ENCODE data around the gene MYO3B.

DNA sequence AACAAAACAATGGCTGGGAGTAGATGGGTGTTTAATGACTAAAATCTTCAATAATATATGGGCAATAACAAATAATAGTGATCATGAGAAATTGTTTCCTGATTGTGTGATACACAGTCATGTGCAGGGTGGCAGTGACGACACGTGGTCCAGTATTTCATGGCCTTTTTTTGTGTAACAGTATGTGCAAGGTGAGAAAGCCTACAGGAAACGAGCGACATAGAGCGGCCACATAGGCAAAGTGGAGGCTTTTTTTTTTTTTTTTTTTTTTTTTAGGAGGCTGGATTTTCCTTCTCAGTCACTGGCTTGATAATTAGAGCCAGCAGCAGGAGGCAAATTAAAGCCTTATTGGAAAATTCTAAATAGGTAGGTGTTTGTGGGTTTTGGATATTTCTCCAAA lies 123.7 kb downstream of the MYO3B start:
- TF ChIP-seq TAF1 (IDR thresholded peaks at IDR 0.05; ENCODE audit: borderline replicate concordance, insufficient read depth, low read length) (no peak), SIN3A (IDR thresholded peaks at IDR 0.05; ENCODE audit: borderline replicate concordance, insufficient read depth, low read length) (no peak), POLR2AphosphoS5 (IDR thresholded peaks at IDR 0.05; ENCODE audit: low read depth, low read length) (no peak), FOXP2 (optimal IDR thresholded peaks at IDR 0.05; ENCODE audit: borderline replicate concordance, extremely low read depth, extremely low read length, insufficient read depth) (no peak)
- TF ChIP-seq, protein P1, sequence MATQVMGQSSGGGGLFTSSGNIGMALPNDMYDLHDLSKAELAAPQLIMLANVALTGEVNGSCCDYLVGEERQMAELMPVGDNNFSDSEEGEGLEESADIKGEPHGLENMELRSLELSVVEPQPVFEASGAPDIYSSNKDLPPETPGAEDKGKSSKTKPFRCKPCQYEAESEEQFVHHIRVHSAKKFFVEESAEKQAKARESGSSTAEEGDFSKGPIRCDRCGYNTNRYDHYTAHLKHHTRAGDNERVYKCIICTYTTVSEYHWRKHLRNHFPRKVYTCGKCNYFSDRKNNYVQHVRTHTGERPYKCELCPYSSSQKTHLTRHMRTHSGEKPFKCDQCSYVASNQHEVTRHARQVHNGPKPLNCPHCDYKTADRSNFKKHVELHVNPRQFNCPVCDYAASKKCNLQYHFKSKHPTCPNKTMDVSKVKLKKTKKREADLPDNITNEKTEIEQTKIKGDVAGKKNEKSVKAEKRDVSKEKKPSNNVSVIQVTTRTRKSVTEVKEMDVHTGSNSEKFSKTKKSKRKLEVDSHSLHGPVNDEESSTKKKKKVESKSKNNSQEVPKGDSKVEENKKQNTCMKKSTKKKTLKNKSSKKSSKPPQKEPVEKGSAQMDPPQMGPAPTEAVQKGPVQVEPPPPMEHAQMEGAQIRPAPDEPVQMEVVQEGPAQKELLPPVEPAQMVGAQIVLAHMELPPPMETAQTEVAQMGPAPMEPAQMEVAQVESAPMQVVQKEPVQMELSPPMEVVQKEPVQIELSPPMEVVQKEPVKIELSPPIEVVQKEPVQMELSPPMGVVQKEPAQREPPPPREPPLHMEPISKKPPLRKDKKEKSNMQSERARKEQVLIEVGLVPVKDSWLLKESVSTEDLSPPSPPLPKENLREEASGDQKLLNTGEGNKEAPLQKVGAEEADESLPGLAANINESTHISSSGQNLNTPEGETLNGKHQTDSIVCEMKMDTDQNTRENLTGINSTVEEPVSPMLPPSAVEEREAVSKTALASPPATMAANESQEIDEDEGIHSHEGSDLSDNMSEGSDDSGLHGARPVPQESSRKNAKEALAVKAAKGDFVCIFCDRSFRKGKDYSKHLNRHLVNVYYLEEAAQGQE (IDR thresholded peaks at IDR 0.05; ENCODE audit: insufficient read depth in 1 of 2, low read depth in 2 of 2, low read length in 2 of 2), result no peak
